OCI-LY7 (cell line): Measurements from ENCODE around the gene PLCXD3. TPM values are rescaled to one million over a fixed set of nuclear protein-coding genes. Genes with fewer than 3 reads are reported as not detected.

Experiments used
- BruUV-seq: library from RNA; stranded (reverse); fragments of 400-500 nt; replicated peaks from 2 replicates; lab custom pipeline; 2021; lab: Mats Ljungman, UMichigan
- CTCF ChIA-PET: fragments of 300-600 bp; sonication (Branson Sonifier 250); formaldehyde crosslinking; loops from one replicate; lab custom pipeline; 2022; ENCODE audit warnings: antibody characterized with exemption; ENCODE audit not compliant: unreplicated experiment; lab: Charles Lee
- POLR2A ChIA-PET: fragments of 300-600 bp; sonication (Branson Sonifier 250); formaldehyde crosslinking; loops from one replicate; lab custom pipeline; 2022; ENCODE audit warnings: antibody characterized with exemption; lab: Charles Lee
- DNase-seq: peaks from one replicate; pipeline ENCODE4 v3.0.0-alpha.2; 2015; ENCODE audit warnings: low spot score
- H2AFZ ChIP-seq: fragments of 200-600 bp; sonication (generic), shearing (Covaris generic); 2 replicates; pipeline ENCODE4 v1.6.1; 2014; ENCODE audit warnings: mild to moderate bottlenecking, antibody characterized with exemption, low read length, moderate library complexity
- H3K27ac ChIP-seq: fragments of 200-600 bp; sonication (generic); 2 replicates; pipeline ENCODE4 v1.5.1; 2014; ENCODE audit warnings: mixed run types, low read depth, mild to moderate bottlenecking, moderate library complexity, low read length, inconsistent platforms; ENCODE audit not compliant: poor library complexity, severe bottlenecking
- H3K36me3 ChIP-seq: fragments of 200-600 bp; sonication (generic); 2 replicates; pipeline ENCODE4 v1.6.1; 2014; ENCODE audit warnings: mild to moderate bottlenecking, antibody characterized with exemption, low read length, moderate library complexity, mixed read lengths; ENCODE audit not compliant: insufficient read depth
- H3K4me1 ChIP-seq: fragments of 200-600 bp; sonication (generic); 2 replicates; pipeline ENCODE4 v1.5.1; 2014; ENCODE audit warnings: mild to moderate bottlenecking, low read length; ENCODE audit not compliant: insufficient read depth, poor library complexity, severe bottlenecking
- H3K4me2 ChIP-seq: fragments of 200-600 bp; sonication (generic); 2 replicates; pipeline ENCODE4 v1.6.1; 2014; ENCODE audit warnings: mild to moderate bottlenecking, low read length
- H3K4me3 ChIP-seq: fragments of 200-600 bp; sonication (generic); 2 replicates; pipeline ENCODE4 v1.5.1; 2014; ENCODE audit warnings: mild to moderate bottlenecking, low read depth, low read length; ENCODE audit not compliant: poor library complexity, severe bottlenecking
- H3K79me2 ChIP-seq: fragments of 200-600 bp; sonication (generic); 2 replicates; pipeline ENCODE4 v1.6.1; 2016; ENCODE audit warnings: low read depth, mild to moderate bottlenecking, low read length, moderate library complexity, mixed read lengths; ENCODE audit not compliant: insufficient read depth
- H3K9me2 ChIP-seq: fragments of 200-600 bp; sonication (generic); 2 replicates; pipeline ENCODE4 v1.6.1; 2016; ENCODE audit warnings: mild to moderate bottlenecking, low read length, mixed read lengths; ENCODE audit not compliant: insufficient read depth
- H3K9me3 ChIP-seq: fragments of 200-600 bp; sonication (generic); 2 replicates; pipeline ENCODE4 v1.6.1; 2014; ENCODE audit warnings: mild to moderate bottlenecking, mixed run types, low read length, mixed read lengths
- H4K20me1 ChIP-seq: fragments of 200-600 bp; sonication (generic); 2 replicates; pipeline ENCODE4 v1.6.1; 2014; ENCODE audit warnings: mild to moderate bottlenecking, antibody characterized with exemption, low read length, moderate library complexity, mixed read lengths; ENCODE audit not compliant: insufficient read depth
- CTCF ChIP-seq: fragments of 200-600 bp; sonication (generic); conservative IDR thresholded peaks from 2 replicates; pipeline ENCODE4 v1.5.1; 2014; ENCODE audit warnings: mild to moderate bottlenecking, antibody characterized with exemption, low read length, moderate library complexity, mixed read lengths
- EZH2phosphoT487 ChIP-seq: fragments of 200-600 bp; sonication (generic); IDR thresholded peaks from 2 replicates; pipeline ENCODE4 v1.6.1; 2018; ENCODE audit warnings: low read depth, borderline replicate concordance, mild to moderate bottlenecking, mixed run types, antibody characterized with exemption, low read length, moderate library complexity, mixed read lengths
- intact Hi-C: fragments of 100-400 bp; cut with micrococcal nuclease; formaldehyde crosslinking; loops from one replicate; pipeline ENCODE4 v1.10.0; 2022; ENCODE audit not compliant: unreplicated experiment
- total RNA-seq, 2 experiments: library from RNA; depleted of rRNA in 1 of 2; stranded (reverse); fragments of >200 nt in 1 of 2; shearing (Covaris generic) in 1 of 2; gene quantifications; 2 replicates each; pipeline ENCODE4 v1.2.3, GENCODE V29; 2014 to 2022

Gene PLCXD3
- total RNA-seq, 2 experiments from 2014 or later: not detected

- H2AFZ ChIP-seq: no peak overlapping the region
- H3K4me1 ChIP-seq: no peaks in the 10 kb centered on the region
- H3K9me2 ChIP-seq: no peaks in the 10 kb centered on the region
- no peaks in the 10 kb centered on the region for H4K20me1 ChIP-seq
- CTCF ChIA-PET: no interaction called here
- no peak overlapping the region for H3K27ac ChIP-seq
- no TSS peak for BruUV-seq
- DNase-seq: no peak
- no peak overlapping the region for H3K4me2 ChIP-seq
- no peaks in the 10 kb centered on the region for H3K79me2 ChIP-seq
- POLR2A ChIA-PET: no interaction called here
- H3K9me3 ChIP-seq: no peaks in the 10 kb centered on the region
- intact Hi-C loops: no loop called here
- TF ChIP-seq CTCF (no peak), EZH2phosphoT487 (no peak)
- H3K36me3 ChIP-seq: no peaks in the 10 kb centered on the region
- H3K4me3 ChIP-seq: no peak overlapping the region
Measured at GRCh38 chr5:41279040-41279439, 231.4 kb downstream of the PLCXD3 start.

GRCh38 chr5:41277476-41278245, 232.7 kb downstream of the PLCXD3 start:
- no peak overlapping the region for H2AFZ ChIP-seq
- H3K4me2 ChIP-seq: no peak overlapping the region
- no peaks in the 10 kb centered on the region for H3K9me2 ChIP-seq
- no peak for DNase-seq
- intact Hi-C loops: no loop called here
- no TSS peak for BruUV-seq
- H3K4me1 ChIP-seq: no peaks in the 10 kb centered on the region
- ChIA-PET CTCF (no interaction called here), POLR2A (no interaction called here)
- no peaks in the 10 kb centered on the region for H3K79me2 ChIP-seq
- H3K27ac ChIP-seq: no peak overlapping the region
- no peaks in the 10 kb centered on the region for H3K9me3 ChIP-seq
- TF ChIP-seq EZH2phosphoT487 (no peak), CTCF (no peak)
- H3K4me3 ChIP-seq: no peak overlapping the region
- no peaks in the 10 kb centered on the region for H4K20me1 ChIP-seq
- no peaks in the 10 kb centered on the region for H3K36me3 ChIP-seq

GRCh38 chr5:41275813-41276512, 234.4 kb downstream of the PLCXD3 start:
- H3K4me1 ChIP-seq: no peaks in the 10 kb centered on the region
- CTCF ChIA-PET: no interaction called here
- H3K4me2 ChIP-seq: no peak overlapping the region
- no peaks in the 10 kb centered on the region for H3K9me3 ChIP-seq
- H3K36me3 ChIP-seq: no peaks in the 10 kb centered on the region
- no peaks in the 10 kb centered on the region for H3K9me2 ChIP-seq
- no peak for TF ChIP-seq CTCF
- no peak for TF ChIP-seq EZH2phosphoT487
- no peak overlapping the region for H2AFZ ChIP-seq
- POLR2A ChIA-PET: interaction anchor here (0.8 kb wide), 1 partner anchor 26 kb away, joined by 3 read pairs; no protein-coding TSS in a partner anchor
- H3K27ac ChIP-seq: no peak overlapping the region
- no peaks in the 10 kb centered on the region for H4K20me1 ChIP-seq
- H3K79me2 ChIP-seq: no peaks in the 10 kb centered on the region
- H3K4me3 ChIP-seq: no peak overlapping the region
- BruUV-seq: no TSS peak
- intact Hi-C loops: no loop called here
- no peak for DNase-seq
